Keratinocyte (primary cell): ENCODE measurements around the gene TRAPPC2L. TPM values are rescaled to one million over a fixed set of nuclear protein-coding genes. Genes with fewer than 3 reads are reported as not detected.

Experiments
- DNase-seq: peaks from one replicate; pipeline ENCODE4 v3.0.0-alpha.2; 2011; ENCODE audit warnings: low read depth, missing footprints, low spot score
- FAIRE-seq: peaks from 2 replicates; lab custom pipeline; 2011; peaks lifted over from hg19 to GRCh38; lab: Jason Lieb, UNC
- H2AFZ ChIP-seq: 2 replicates; pipeline ENCODE4 v1.6.0; 2012; ENCODE audit warnings: low read length, control low read depth, inconsistent platforms; ENCODE audit not compliant: control insufficient read depth
- H3K27ac ChIP-seq: 2 replicates; pipeline ENCODE4 v1.5.1; 2011; ENCODE audit warnings: low read length; ENCODE audit not compliant: control insufficient read depth, insufficient read depth
- H3K27me3 ChIP-seq: 3 replicates; pipeline ENCODE4 v1.6.0; 2011; ENCODE audit warnings: low read length; ENCODE audit not compliant: control insufficient read depth, insufficient read depth; ENCODE audit errors: extremely low read depth
- H3K36me3 ChIP-seq, 2 experiments: 2 replicates in 1 of 2; 3 replicates in 1 of 2; pipeline ENCODE4 v1.5.1; 2011; ENCODE audit warnings: low read length in 2 of 2, mild to moderate bottlenecking in 1 of 2; ENCODE audit not compliant: control insufficient read depth in 2 of 2, insufficient read depth in 2 of 2; ENCODE audit errors: extremely low read depth in 1 of 2
- H3K4me1 ChIP-seq: 3 replicates; pipeline ENCODE4 v1.5.1; 2011; ENCODE audit warnings: low read length; ENCODE audit not compliant: control insufficient read depth, insufficient read depth; ENCODE audit errors: extremely low read depth
- H3K4me2 ChIP-seq: 3 replicates; pipeline ENCODE4 v1.6.0; 2011; ENCODE audit warnings: low read depth, low read length; ENCODE audit not compliant: control insufficient read depth, insufficient read depth; ENCODE audit errors: extremely low read depth
- H3K4me3 ChIP-seq, 3 experiments: fragments of 200-600 bp in 1 of 3; sonication (generic) in 1 of 3; 2 replicates in 2 of 3; 3 replicates in 1 of 3; pipeline ENCODE4 v1.5.1; 2011 to 2016; ENCODE audit warnings: low read length in 3 of 3, mild to moderate bottlenecking in 3 of 3, control low read depth in 2 of 3, inconsistent platforms in 1 of 3, low read depth in 1 of 3, mixed read lengths in 1 of 3, mixed run types in 1 of 3, moderate library complexity in 1 of 3; ENCODE audit not compliant: control insufficient read depth in 2 of 3, insufficient read depth in 2 of 3; ENCODE audit errors: extremely low read depth in 1 of 3
- H3K79me2 ChIP-seq: 2 replicates; pipeline ENCODE4 v1.6.0; 2012; ENCODE audit warnings: low read length; ENCODE audit not compliant: control insufficient read depth, insufficient read depth
- H3K9ac ChIP-seq: 3 replicates; pipeline ENCODE4 v1.6.0; 2011; ENCODE audit warnings: low read length; ENCODE audit not compliant: control insufficient read depth, insufficient read depth; ENCODE audit errors: extremely low read depth
- H3K9me1 ChIP-seq: 3 replicates; pipeline ENCODE4 v1.6.0; 2011; ENCODE audit warnings: low read length; ENCODE audit not compliant: control insufficient read depth, insufficient read depth; ENCODE audit errors: extremely low read depth
- H3K9me3 ChIP-seq: 2 replicates; pipeline ENCODE4 v1.5.1; 2012; ENCODE audit warnings: low read depth, low read length; ENCODE audit not compliant: control insufficient read depth
- H4K20me1 ChIP-seq: 3 replicates; pipeline ENCODE4 v1.6.0; 2011; ENCODE audit warnings: low read length; ENCODE audit not compliant: control insufficient read depth, insufficient read depth; ENCODE audit errors: extremely low read depth
- CTCF ChIP-seq, 3 experiments: IDR thresholded peaks in 1 of 3; conservative IDR thresholded peaks in 1 of 3; optimal IDR thresholded peaks in 1 of 3; 2 replicates in 2 of 3; 3 replicates in 1 of 3; pipeline versions ENCODE3 to v1.5.1; 2011; ENCODE audit warnings: low read length in 3 of 3, mild to moderate bottlenecking in 3 of 3, moderate library complexity in 2 of 3, control low read depth in 1 of 3, inconsistent platforms in 1 of 3; ENCODE audit not compliant: insufficient read depth in 2 of 3; ENCODE audit errors: extremely low read depth in 1 of 3
- EZH2 ChIP-seq: IDR thresholded peaks from one replicate; pipeline ENCODE4 v1.6.1; 2012; ENCODE audit warnings: inconsistent platforms, mild to moderate bottlenecking, low read length, moderate library complexity
- dilution Hi-C: fragments of 300-500 bp; cut with MboI; formaldehyde crosslinking; loops from one replicate; pipeline ENCODE4 v1.7.0; 2020; ENCODE audit warnings: low sequenced_read_pairs; ENCODE audit not compliant: extremely low pct_ligation_motif_present
- polyA plus RNA-seq, 5 experiments: library from polyadenylated mRNA; depleted of rRNA in 3 of 5; stranded (reverse) in 3 of 5; stranded (forward) in 1 of 5; unstranded in 1 of 5; fragments of >200 nt; gene quantifications; 1 replicate in 1 of 5; 2 replicates in 3 of 5; 3 replicates in 1 of 5; pipeline versions ENCODE4 v1.2.1 to v1.2.3, GENCODE V29; 2011 to 2012; ENCODE audit warnings: missing spikeins in 2 of 5, low read depth in 1 of 5, low replicate concordance in 1 of 5

Gene TRAPPC2L
- polyA plus RNA-seq, 1 donor (not counting 4 experiments of a cell fraction or from before 2014, with no cell fraction given) = 139 TPM

GRCh38 chr16:88886420-88886844 is 29.5 kb downstream of the TRAPPC2L start:
- Histone ChIP-seq H3K36me3 (no peaks in the 10 kb centered on the region), H3K9ac (no peak overlapping the region), H2AFZ (no peak overlapping the region), H3K9me1 (no peaks in the 10 kb centered on the region), H3K4me2 (no peak overlapping the region), H3K4me1 (peaks cover 9% of the 10 kb centered on the region), H3K27me3 (peaks cover 30% of the 10 kb centered on the region), H3K4me3 (no peak overlapping the region), H3K27ac (no peak overlapping the region), H3K79me2 (no peaks in the 10 kb centered on the region), H3K9me3 (no peaks in the 10 kb centered on the region), H4K20me1 (no peaks in the 10 kb centered on the region)
- TF ChIP-seq CTCF (optimal IDR thresholded peaks at IDR 0.05 in 1 of 3, IDR thresholded peaks at IDR 0.05 in 1 of 3, conservative IDR thresholded peaks at IDR 0.05 in 1 of 3; ENCODE audit: extremely low read depth in 1 of 3, insufficient read depth in 2 of 3, low read length in 3 of 3) (no peak), EZH2 (no peak)
- FAIRE-seq = no peak
- dilution Hi-C loops = no loop called here
- DNase-seq = no peak

GRCh38 chr16:88886845-88887521 is 30.1 kb downstream of the TRAPPC2L start:
- Histone ChIP-seq H3K4me3 (no peak overlapping the region), H3K27me3 (peaks cover 25% of the 10 kb centered on the region), H3K9me3 (no peaks in the 10 kb centered on the region), H3K4me2 (no peak overlapping the region), H2AFZ (no peak overlapping the region), H3K9me1 (no peaks in the 10 kb centered on the region), H3K79me2 (no peaks in the 10 kb centered on the region), H3K4me1 (peaks cover 4% of the 10 kb centered on the region), H3K36me3 (no peaks in the 10 kb centered on the region), H3K9ac (no peak overlapping the region), H4K20me1 (no peaks in the 10 kb centered on the region), H3K27ac (no peak overlapping the region)
- no peak for TF ChIP-seq CTCF (optimal IDR thresholded peaks at IDR 0.05 in 1 of 3, IDR thresholded peaks at IDR 0.05 in 1 of 3, conservative IDR thresholded peaks at IDR 0.05 in 1 of 3; ENCODE audit: extremely low read depth in 1 of 3, insufficient read depth in 2 of 3, low read length in 3 of 3)
- TF ChIP-seq EZH2 = no peak
- FAIRE-seq (no peak), DNase-seq (no peak)
- dilution Hi-C loops = no loop called here
